ENCODE measurements around the gene HES6.

HES6 gene

GRCh38 chr2:238228700-238229099, 11.1 kb downstream of the HES6 start:
- no peak for DNase-seq (ENCODE audit: extremely low read depth, low read depth)
- no peak for TF ChIP-seq CTCF (IDR thresholded peaks at IDR 0.05; ENCODE audit: low read depth, low read length)

- no peak for DNase-seq (ENCODE audit: extremely low read depth, low read depth)
- TF ChIP-seq CTCF (IDR thresholded peaks at IDR 0.05; ENCODE audit: low read depth, low read length): no peak
Observed at GRCh38 chr2:238227587-238228032, 12.2 kb downstream of the HES6 start.

- DNase-seq (ENCODE audit: extremely low read depth, low read depth): no peak
- TF ChIP-seq CTCF (IDR thresholded peaks at IDR 0.05; ENCODE audit: low read depth, low read length): no peak
Observed at GRCh38 chr2:238226698-238227586, 12.9 kb downstream of the HES6 start.

GRCh38 chr2:238225911-238226697, 13.7 kb downstream of the HES6 start:
- no peak for TF ChIP-seq CTCF (IDR thresholded peaks at IDR 0.05; ENCODE audit: low read depth, low read length)
- no peak for DNase-seq (ENCODE audit: extremely low read depth, low read depth)

GRCh38 chr2:238225121-238225520, 14.7 kb downstream of the HES6 start:
- no peak for DNase-seq (ENCODE audit: extremely low read depth, low read depth)
- TF ChIP-seq CTCF (IDR thresholded peaks at IDR 0.05; ENCODE audit: low read depth, low read length): no peak

GRCh38 chr2:238224356-238225035, 15.3 kb downstream of the HES6 start:
- no peak for TF ChIP-seq CTCF (IDR thresholded peaks at IDR 0.05; ENCODE audit: low read depth, low read length)
- no peak for DNase-seq (ENCODE audit: extremely low read depth, low read depth)
